ENCODE measurements around the gene HNRNPL. TPM values are rescaled to one million over a fixed set of nuclear protein-coding genes. Genes with fewer than 3 reads are reported as not detected.

Gene HNRNPL
- total and polyA plus RNA-seq, 2 donors (not counting 1 experiment from before 2014, with no cell fraction given): 292 to 418 TPM

GRCh38 chr19:38786572-38787265 is 63.1 kb downstream of the HNRNPL start:
- no peaks in the 10 kb centered on the region for H4K20me1 ChIP-seq (ENCODE audit: control insufficient read depth, insufficient read depth, low read length, poor library complexity, severe bottlenecking)
- H3K27ac ChIP-seq (ENCODE audit: low read length in 2 of 2): no peak overlapping the region
- no peaks in the 10 kb centered on the region for H3K4me1 ChIP-seq (ENCODE audit: control insufficient read depth in 2 of 2, insufficient read depth in 2 of 2, low read length in 2 of 2)
- Mint-ChIP-seq H3K27ac (peak overlapping the region; percentile 37), H3K9me3 (ENCODE audit: insufficient read depth) (no peaks in the 10 kb centered on the region), H3K4me1 (no peaks in the 10 kb centered on the region), H3K4me3 (no peak overlapping the region), H3K27me3 (peaks cover 1% of the 10 kb centered on the region)
- H3K9ac ChIP-seq (ENCODE audit: low read length): no peak overlapping the region
- H3K4me2 ChIP-seq (replicated peaks; ENCODE audit: low read depth, low read length, poor library complexity, severe bottlenecking): no peak overlapping the region
- WGBS (ENCODE audit: insufficient coverage): 93% methylated on average over 10 of the region's 11 CpGs
- no peaks in the 10 kb centered on the region for H3K36me3 ChIP-seq (replicated peaks in 1 of 2; ENCODE audit: control extremely low read depth in 1 of 2, control insufficient read depth in 1 of 2, extremely low read depth in 1 of 2, insufficient read depth in 2 of 2, low read length in 1 of 2)
- no peak overlapping the region for H3K4me3 ChIP-seq (ENCODE audit: control extremely low read depth in 1 of 5, extremely low read depth in 1 of 5, insufficient read depth in 1 of 5, low read depth in 2 of 5, low read length in 4 of 5)
- ATAC-seq (ENCODE audit: low read depth): no peak
- POLR2A ChIA-PET: interaction anchor here (0.6 kb wide), 1 partner anchor 816 kb away, joined by 4 read pairs; no protein-coding TSS in a partner anchor
- intact Hi-C loops (cut with micrococcal nuclease): no loop called here
- CTCF ChIA-PET: interaction anchor here (0.7 to 1.7 kb wide), 2 partner anchors 17 to 107 kb away, joined by 4 to 5 read pairs; no protein-coding TSS in a partner anchor
- DNase-seq: no peak
- TF ChIP-seq CTCF (IDR thresholded peaks at IDR 0.05) (no peak), EZH2 (IDR thresholded peaks at IDR 0.05; ENCODE audit: borderline replicate concordance, insufficient read depth, low read depth, low read length, poor library complexity, severe bottlenecking) (no peak)
- no peak overlapping the region for H2AFZ ChIP-seq (ENCODE audit: insufficient read depth, low read depth, low read length, poor library complexity, severe bottlenecking)
- no peaks in the 10 kb centered on the region for H3K9me3 ChIP-seq (ENCODE audit: control extremely low read depth in 1 of 3, control insufficient read depth in 2 of 3, insufficient read depth in 1 of 3, low read length in 2 of 3)
- no peaks in the 10 kb centered on the region for H3K27me3 ChIP-seq (replicated peaks in 1 of 4; ENCODE audit: control extremely low read depth in 1 of 4, control insufficient read depth in 3 of 4, insufficient read depth in 4 of 4, low read length in 3 of 4)
- H3K79me2 ChIP-seq (ENCODE audit: control insufficient read depth, insufficient read depth, low read length): no peaks in the 10 kb centered on the region

Small RNA genes lying within 50 kb of the gene (small RNA-seq; reads per million reads assigned to genes)
- not detected for gene RNU6-140P (ENCODE audit: insufficient read length, low read depth, low replicate concordance)

Other genes with a start within 250 kb of the HNRNPL start
- 397 and 415 TPM in 2 replicates for gene MAP4K1, start 232.0 kb downstream of the HNRNPL start, total RNA-seq
- gene MAP4K1, start 232.0 kb downstream of the HNRNPL start, polyA plus RNA-seq: 232 and 291 TPM in 2 replicates
- gene EIF3K, start 230.8 kb downstream of the HNRNPL start, total RNA-seq: 284 and 295 TPM in 2 replicates
- gene EIF3K, start 230.8 kb downstream of the HNRNPL start, polyA plus RNA-seq: 773 and 841 TPM in 2 replicates
- gene ACTN4, start 202.3 kb downstream of the HNRNPL start, total RNA-seq: 154 and 164 TPM in 2 replicates
- gene ACTN4, start 202.3 kb downstream of the HNRNPL start, polyA plus RNA-seq: 80.5 and 108 TPM in 2 replicates
- 28.6 TPM in 2 replicates for gene CAPN12, start 105.5 kb downstream of the HNRNPL start, total RNA-seq
- gene CAPN12, start 105.5 kb downstream of the HNRNPL start, polyA plus RNA-seq: 50.5 and 104 TPM in 2 replicates
- not detected in 2 replicates for gene LGALS7, start 76.5 kb downstream of the HNRNPL start, total RNA-seq
- gene LGALS7, start 76.5 kb downstream of the HNRNPL start, polyA plus RNA-seq: not detected in 2 replicates
- not detected in 2 replicates for gene LGALS7B, start 60.8 kb downstream of the HNRNPL start, total RNA-seq
- not detected in 2 replicates for gene LGALS7B, start 60.8 kb downstream of the HNRNPL start, polyA plus RNA-seq
- gene LGALS4, start 37.0 kb downstream of the HNRNPL start, total RNA-seq: 6.9 and 8.4 TPM in 2 replicates
- gene LGALS4, start 37.0 kb downstream of the HNRNPL start, polyA plus RNA-seq: 5.2 and 5.4 TPM in 2 replicates
- gene ECH1, start 18.2 kb downstream of the HNRNPL start, total RNA-seq: 133 and 151 TPM in 2 replicates
- gene ECH1, start 18.2 kb downstream of the HNRNPL start, polyA plus RNA-seq: 111 and 144 TPM in 2 replicates
- gene RINL, start 28.3 kb upstream of the HNRNPL start, total RNA-seq: 66.2 and 67.0 TPM in 2 replicates
- 66.2 and 113 TPM in 2 replicates for gene RINL, start 28.3 kb upstream of the HNRNPL start, polyA plus RNA-seq
- gene SIRT2, start 49.6 kb upstream of the HNRNPL start, total RNA-seq: 41.8 and 42.4 TPM in 2 replicates
- gene SIRT2, start 49.6 kb upstream of the HNRNPL start, polyA plus RNA-seq: 57.1 and 65.9 TPM in 2 replicates
- 30.3 and 31.5 TPM in 2 replicates for gene NFKBIB, start 50.0 kb upstream of the HNRNPL start, total RNA-seq
- 54.4 and 117 TPM in 2 replicates for gene NFKBIB, start 50.0 kb upstream of the HNRNPL start, polyA plus RNA-seq
- gene CCER2, start 62.2 kb upstream of the HNRNPL start, total RNA-seq: 0.39 and 1.4 TPM in 2 replicates
- gene CCER2, start 62.2 kb upstream of the HNRNPL start, polyA plus RNA-seq: 2.2 and 3.2 TPM in 2 replicates
- 32.0 and 38.1 TPM in 2 replicates for gene SARS2, start 80.8 kb upstream of the HNRNPL start, total RNA-seq
- 61.3 and 65.9 TPM in 2 replicates for gene SARS2, start 80.8 kb upstream of the HNRNPL start, polyA plus RNA-seq
- gene MRPS12, start 81.0 kb upstream of the HNRNPL start, total RNA-seq: 27.0 and 29.2 TPM in 2 replicates
- 21.2 and 30.3 TPM in 2 replicates for gene MRPS12, start 81.0 kb upstream of the HNRNPL start, polyA plus RNA-seq
- not detected in 2 replicates for gene FBXO17, start 125.8 kb upstream of the HNRNPL start, total RNA-seq
- not detected in 2 replicates for gene FBXO17, start 125.8 kb upstream of the HNRNPL start, polyA plus RNA-seq
- 0.12 TPM in 1 of 2 replicates, not detected in the other for gene FBXO27, start 182.6 kb upstream of the HNRNPL start, total RNA-seq
- 0.18 and 0.33 TPM in 2 replicates for gene FBXO27, start 182.6 kb upstream of the HNRNPL start, polyA plus RNA-seq
- not detected in 2 replicates for gene ACP7, start 234.4 kb upstream of the HNRNPL start, total RNA-seq
- gene ACP7, start 234.4 kb upstream of the HNRNPL start, polyA plus RNA-seq: not detected in 2 replicates